ENCODE measurements around the gene CAP2.

The CAP2 gene

GRCh38 chr6:17588011-17588410 is 194.6 kb downstream of the CAP2 start:
- no peak overlapping the region for H3K4me3 ChIP-seq (ENCODE audit: low read length in 2 of 2)
- H3K4me1 ChIP-seq (ENCODE audit: control insufficient read depth, insufficient read depth, low read length), result peaks cover 3% of the 10 kb centered on the region
- no peaks in the 10 kb centered on the region for H3K9me3 ChIP-seq (ENCODE audit: control insufficient read depth in 2 of 2, low read length in 2 of 2)
- H3K27me3 ChIP-seq (ENCODE audit: control insufficient read depth in 1 of 2, insufficient read depth in 2 of 2, low read length in 2 of 2), result no peaks in the 10 kb centered on the region
- no peaks in the 10 kb centered on the region for H3K36me3 ChIP-seq (ENCODE audit: control insufficient read depth in 2 of 2, insufficient read depth in 2 of 2, low read length in 2 of 2)
- H3K27ac ChIP-seq (ENCODE audit: low read length), result no peak overlapping the region
- H3K9ac ChIP-seq (ENCODE audit: low read length in 2 of 2), result no peak overlapping the region

- Histone ChIP-seq H3K9me3 (ENCODE audit: control insufficient read depth in 2 of 2, low read length in 2 of 2) (no peaks in the 10 kb centered on the region), H3K9ac (ENCODE audit: low read length in 2 of 2) (no peak overlapping the region), H3K36me3 (ENCODE audit: control insufficient read depth in 2 of 2, insufficient read depth in 2 of 2, low read length in 2 of 2) (no peaks in the 10 kb centered on the region), H3K27me3 (ENCODE audit: control insufficient read depth in 1 of 2, insufficient read depth in 2 of 2, low read length in 2 of 2) (no peaks in the 10 kb centered on the region), H3K4me1 (ENCODE audit: control insufficient read depth, insufficient read depth, low read length) (no peaks in the 10 kb centered on the region), H3K27ac (ENCODE audit: low read length) (no peak overlapping the region), H3K4me3 (ENCODE audit: low read length in 2 of 2) (no peak overlapping the region)
Observed at GRCh38 chr6:17589406-17590096, 196.2 kb downstream of the CAP2 start.

- no peak overlapping the region for H3K9ac ChIP-seq (ENCODE audit: low read length in 2 of 2)
- H3K4me1 ChIP-seq (ENCODE audit: control insufficient read depth, insufficient read depth, low read length), result no peaks in the 10 kb centered on the region
- no peaks in the 10 kb centered on the region for H3K27me3 ChIP-seq (ENCODE audit: control insufficient read depth in 1 of 2, insufficient read depth in 2 of 2, low read length in 2 of 2)
- H3K36me3 ChIP-seq (ENCODE audit: control insufficient read depth in 2 of 2, insufficient read depth in 2 of 2, low read length in 2 of 2), result no peaks in the 10 kb centered on the region
- no peak overlapping the region for H3K27ac ChIP-seq (ENCODE audit: low read length)
- H3K9me3 ChIP-seq (ENCODE audit: control insufficient read depth in 2 of 2, low read length in 2 of 2), result no peaks in the 10 kb centered on the region
- H3K4me3 ChIP-seq (ENCODE audit: low read length in 2 of 2), result no peak overlapping the region
Observed at GRCh38 chr6:17591287-17591686, 197.9 kb downstream of the CAP2 start.

- Histone ChIP-seq H3K9me3 (ENCODE audit: control insufficient read depth in 2 of 2, low read length in 2 of 2) (no peaks in the 10 kb centered on the region), H3K36me3 (ENCODE audit: control insufficient read depth in 2 of 2, insufficient read depth in 2 of 2, low read length in 2 of 2) (no peaks in the 10 kb centered on the region), H3K4me3 (ENCODE audit: low read length in 2 of 2) (no peak overlapping the region), H3K27ac (ENCODE audit: low read length) (no peak overlapping the region), H3K9ac (ENCODE audit: low read length in 2 of 2) (no peak overlapping the region), H3K27me3 (ENCODE audit: control insufficient read depth in 1 of 2, insufficient read depth in 2 of 2, low read length in 2 of 2) (no peaks in the 10 kb centered on the region), H3K4me1 (ENCODE audit: control insufficient read depth, insufficient read depth, low read length) (no peaks in the 10 kb centered on the region)
Observed at GRCh38 chr6:17593246-17593645, 199.9 kb downstream of the CAP2 start.

GRCh38 chr6:17596085-17596484 is 202.7 kb downstream of the CAP2 start:
- no peak overlapping the region for H3K4me3 ChIP-seq (ENCODE audit: low read length in 2 of 2)
- peaks cover 4% of the 10 kb centered on the region for H3K4me1 ChIP-seq (ENCODE audit: control insufficient read depth, insufficient read depth, low read length)
- H3K27ac ChIP-seq (ENCODE audit: low read length), result no peak overlapping the region
- no peaks in the 10 kb centered on the region for H3K9me3 ChIP-seq (ENCODE audit: control insufficient read depth in 2 of 2, low read length in 2 of 2)
- no peak overlapping the region for H3K9ac ChIP-seq (ENCODE audit: low read length in 2 of 2)
- H3K36me3 ChIP-seq (ENCODE audit: control insufficient read depth in 2 of 2, insufficient read depth in 2 of 2, low read length in 2 of 2), result no peaks in the 10 kb centered on the region
- no peaks in the 10 kb centered on the region for H3K27me3 ChIP-seq (ENCODE audit: control insufficient read depth in 1 of 2, insufficient read depth in 2 of 2, low read length in 2 of 2)

- Histone ChIP-seq H3K9ac (ENCODE audit: low read length in 2 of 2) (peak within 1 kb of the TSS; percentile 73 to 88), H3K27ac (ENCODE audit: low read length) (peak within 1 kb of the TSS; percentile 89)
Observed at GRCh38 chr6:17599877-17600526, 206.6 kb downstream of the CAP2 start, which contains the start of gene FAM8A1. FAM8A1 (plus strand) TSS chr6:17600302; CDS start chr6:17600410, 108 bp downstream.

GRCh38 chr6:17600527-17601385 is 207.4 kb downstream of the CAP2 start:
- Histone ChIP-seq H3K9me3 (ENCODE audit: control insufficient read depth in 2 of 2, low read length in 2 of 2) (no peaks in the 10 kb centered on the region), H3K4me3 (ENCODE audit: low read length in 2 of 2) (peak overlapping the region; percentile 89 to 95), H3K4me1 (ENCODE audit: control insufficient read depth, insufficient read depth, low read length) (peaks cover 6% of the 10 kb centered on the region), H3K27me3 (ENCODE audit: control insufficient read depth in 1 of 2, insufficient read depth in 2 of 2, low read length in 2 of 2) (no peaks in the 10 kb centered on the region), H3K36me3 (ENCODE audit: control insufficient read depth in 2 of 2, insufficient read depth in 2 of 2, low read length in 2 of 2) (peaks cover 0 to 8% of the 10 kb centered on the region in 2 donors), H3K9ac (ENCODE audit: low read length in 2 of 2) (peak overlapping the region; percentile 73 to 88), H3K27ac (ENCODE audit: low read length) (peak overlapping the region; percentile 89)

More at GRCh38 chr6:17599877-17600526, 206.6 kb downstream of the CAP2 start, which contains the start of gene FAM8A1:
- Histone ChIP-seq H3K9me3 (ENCODE audit: control insufficient read depth in 2 of 2, low read length in 2 of 2) (no peaks in the 10 kb centered on the region), H3K36me3 (ENCODE audit: control insufficient read depth in 2 of 2, insufficient read depth in 2 of 2, low read length in 2 of 2) (peaks cover 0 to 8% of the 10 kb centered on the region in 2 donors), H3K27me3 (ENCODE audit: control insufficient read depth in 1 of 2, insufficient read depth in 2 of 2, low read length in 2 of 2) (no peaks in the 10 kb centered on the region), H3K4me3 (ENCODE audit: low read length in 2 of 2) (peak within 1 kb of the TSS; percentile 89 to 95), H3K4me1 (ENCODE audit: control insufficient read depth, insufficient read depth, low read length) (peaks cover 6% of the 10 kb centered on the region)

- H3K4me3 ChIP-seq (ENCODE audit: low read length in 2 of 2), result peak overlapping the region; percentile 89 to 95
- H3K27ac ChIP-seq (ENCODE audit: low read length), result peak overlapping the region; percentile 89
- no peaks in the 10 kb centered on the region for H3K9me3 ChIP-seq (ENCODE audit: control insufficient read depth in 2 of 2, low read length in 2 of 2)
- H3K36me3 ChIP-seq (ENCODE audit: control insufficient read depth in 2 of 2, insufficient read depth in 2 of 2, low read length in 2 of 2), result peaks cover 1 to 9% of the 10 kb centered on the region in 2 donors
- H3K9ac ChIP-seq (ENCODE audit: low read length in 2 of 2), result peak overlapping the region; percentile 73 to 88
- no peaks in the 10 kb centered on the region for H3K27me3 ChIP-seq (ENCODE audit: control insufficient read depth in 1 of 2, insufficient read depth in 2 of 2, low read length in 2 of 2)
- H3K4me1 ChIP-seq (ENCODE audit: control insufficient read depth, insufficient read depth, low read length), result peaks cover 6% of the 10 kb centered on the region
Observed at GRCh38 chr6:17601386-17601703, 207.9 kb downstream of the CAP2 start.

- Histone ChIP-seq H3K4me1 (ENCODE audit: control insufficient read depth, insufficient read depth, low read length) (peaks cover 6% of the 10 kb centered on the region), H3K27ac (ENCODE audit: low read length) (no peak overlapping the region), H3K27me3 (ENCODE audit: control insufficient read depth in 1 of 2, insufficient read depth in 2 of 2, low read length in 2 of 2) (no peaks in the 10 kb centered on the region), H3K9ac (ENCODE audit: low read length in 2 of 2) (no peak overlapping the region), H3K4me3 (ENCODE audit: low read length in 2 of 2) (no peak overlapping the region), H3K9me3 (ENCODE audit: control insufficient read depth in 2 of 2, low read length in 2 of 2) (no peaks in the 10 kb centered on the region), H3K36me3 (ENCODE audit: control insufficient read depth in 2 of 2, insufficient read depth in 2 of 2, low read length in 2 of 2) (peaks cover 8 to 12% of the 10 kb centered on the region in 2 donors)
Observed at GRCh38 chr6:17602888-17603287, 209.5 kb downstream of the CAP2 start.

- H3K36me3 ChIP-seq (ENCODE audit: control insufficient read depth in 2 of 2, insufficient read depth in 2 of 2, low read length in 2 of 2), result peaks cover 12 to 15% of the 10 kb centered on the region in 2 donors
- no peak overlapping the region for H3K27ac ChIP-seq (ENCODE audit: low read length)
- no peaks in the 10 kb centered on the region for H3K9me3 ChIP-seq (ENCODE audit: control insufficient read depth in 2 of 2, low read length in 2 of 2)
- H3K4me1 ChIP-seq (ENCODE audit: control insufficient read depth, insufficient read depth, low read length), result peaks cover 2% of the 10 kb centered on the region
- H3K27me3 ChIP-seq (ENCODE audit: control insufficient read depth in 1 of 2, insufficient read depth in 2 of 2, low read length in 2 of 2), result no peaks in the 10 kb centered on the region
- no peak overlapping the region for H3K4me3 ChIP-seq (ENCODE audit: low read length in 2 of 2)
- no peak overlapping the region for H3K9ac ChIP-seq (ENCODE audit: low read length in 2 of 2)
Observed at GRCh38 chr6:17606606-17607005, 213.2 kb downstream of the CAP2 start.
